Middle frontal gyrus (tissue), 1 donor: ENCODE results near the gene ELL.

Source experiments
- DNase-seq: peaks from one replicate; pipeline ENCODE4 v3.0.0-alpha.2; 2015; ENCODE audit warnings: low spot score; ENCODE audit errors: extremely low spot score

Gene ELL

DNA sequence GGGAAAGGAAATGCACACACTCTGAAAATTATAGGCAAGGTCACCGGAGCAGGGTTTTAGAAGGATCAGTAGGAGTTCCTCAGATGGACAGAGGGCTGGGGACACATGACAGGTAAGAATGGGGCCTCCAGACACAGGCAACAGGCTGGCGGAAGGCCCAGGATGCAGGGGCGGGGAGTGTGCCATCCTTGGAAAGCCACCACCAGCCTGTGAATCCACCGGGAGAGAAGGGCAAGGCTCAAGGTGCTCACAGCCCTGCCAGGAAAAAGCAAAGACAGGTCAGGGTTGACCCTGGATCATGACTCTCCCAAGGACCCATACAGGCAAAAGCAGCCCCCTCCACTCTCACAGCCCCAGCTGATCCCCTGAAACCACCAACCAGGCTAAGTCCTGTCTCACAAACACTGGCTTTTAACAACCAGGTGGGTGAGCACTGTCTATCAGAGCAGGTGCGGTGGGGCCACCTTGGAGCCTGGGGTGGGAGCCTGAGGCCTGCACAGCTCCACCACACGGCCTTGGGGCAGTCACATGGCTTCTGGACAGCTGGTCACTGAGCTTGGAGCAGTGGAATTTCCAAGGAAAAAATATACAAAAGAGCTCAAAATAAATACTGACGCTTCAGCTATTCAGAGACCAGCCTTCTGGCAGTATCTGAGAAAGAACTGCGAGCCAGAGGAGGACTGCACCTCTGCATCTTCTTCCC, 48.7 kb downstream of the ELL start:
- DNase-seq, result no peak

- DNase-seq, result no peak
These were observed 51.1 kb downstream of the ELL start for GRCh38 chr19:18470787-18471186.

GRCh38 chr19:18469069-18469846, 52.6 kb downstream of the ELL start:
- no peak for DNase-seq

GRCh38 chr19:18468517-18468916, 53.4 kb downstream of the ELL start:
- no peak for DNase-seq

DNA sequence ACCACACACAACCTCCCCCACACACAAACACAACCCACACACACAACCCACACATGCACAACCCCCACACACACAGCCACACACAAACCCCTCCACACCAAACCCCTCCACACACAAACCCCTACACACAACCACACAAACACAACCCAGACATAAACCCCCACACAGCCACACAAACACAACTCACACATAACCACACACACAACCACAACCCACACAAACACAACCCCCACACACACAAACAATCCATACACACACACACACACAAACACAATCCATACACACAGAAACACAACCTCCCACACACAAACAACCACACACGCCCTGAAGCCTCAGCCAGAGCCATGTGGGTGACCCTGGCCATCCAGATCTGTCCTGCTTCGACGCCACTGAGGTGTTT, 53.9 kb downstream of the ELL start:
- no peak for DNase-seq

DNA sequence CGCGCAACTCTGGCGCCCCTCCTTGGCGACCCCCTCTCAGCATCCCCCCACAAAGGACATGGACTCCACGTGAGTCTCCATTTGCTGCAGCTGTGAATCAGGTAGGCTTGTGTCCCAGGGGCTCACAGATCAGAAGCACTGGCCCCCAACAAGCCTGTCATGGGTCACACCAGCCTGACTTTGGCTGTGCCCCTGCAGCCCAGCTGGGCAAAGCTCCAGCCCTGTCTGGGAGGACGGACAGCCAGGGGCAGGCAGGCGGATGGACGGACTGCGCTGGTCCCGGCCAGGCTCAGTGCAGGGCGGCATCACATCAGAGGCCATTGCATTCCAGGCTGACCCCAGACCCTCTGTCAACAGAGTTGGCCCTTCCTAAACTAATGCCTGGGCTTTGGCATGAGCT, 55.5 kb downstream of the ELL start:
- DNase-seq, result no peak

GRCh38 chr19:18465964-18466339, 55.9 kb downstream of the ELL start:
- no peak for DNase-seq

DNA sequence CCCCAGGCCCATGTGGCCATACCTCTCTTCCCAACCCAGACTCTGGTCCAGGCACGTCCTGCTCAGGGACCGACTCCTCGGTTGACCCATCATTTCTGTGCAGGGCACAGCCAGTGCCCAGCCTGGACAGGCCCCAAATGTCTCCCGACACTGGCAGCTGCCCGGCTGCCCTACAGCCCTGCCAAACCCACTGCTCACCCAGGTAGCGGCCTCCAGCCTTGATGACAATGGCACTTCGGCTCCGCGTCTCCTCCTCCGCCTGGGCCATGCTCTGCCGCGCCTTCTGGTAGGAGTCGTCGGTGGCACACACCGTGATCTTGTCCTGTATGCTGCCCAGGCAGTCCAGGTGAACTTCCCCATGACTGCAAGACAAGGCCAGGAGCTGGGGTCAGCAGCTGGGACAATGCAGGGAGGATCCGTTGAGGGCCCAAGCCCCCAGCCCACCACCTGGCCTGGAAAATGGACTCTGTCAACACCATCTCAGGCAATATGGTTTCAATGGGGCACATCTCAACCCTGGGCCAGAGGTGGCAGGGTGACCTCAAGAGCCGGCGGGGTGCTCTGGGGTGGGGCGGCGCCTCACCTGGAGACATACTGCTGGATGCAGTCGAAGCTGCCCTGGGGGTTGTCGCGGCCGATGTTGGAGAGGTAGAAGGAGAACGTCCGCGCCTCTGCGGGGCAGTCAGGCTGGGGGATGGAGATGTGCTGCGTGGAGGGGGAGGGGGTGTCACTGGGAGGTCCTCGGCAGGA, 56.5 kb downstream of the ELL start:
- no peak for DNase-seq

- peak; percentile 76 for DNase-seq
These were observed 57.2 kb downstream of the ELL start for GRCh38 chr19:18464646-18465045.

- no peak for DNase-seq
These were observed 60.4 kb downstream of the ELL start for GRCh38 chr19:18461471-18461870.

- DNase-seq, result no peak
These were observed 61.0 kb downstream of the ELL start for GRCh38 chr19:18460900-18461299.

DNA sequence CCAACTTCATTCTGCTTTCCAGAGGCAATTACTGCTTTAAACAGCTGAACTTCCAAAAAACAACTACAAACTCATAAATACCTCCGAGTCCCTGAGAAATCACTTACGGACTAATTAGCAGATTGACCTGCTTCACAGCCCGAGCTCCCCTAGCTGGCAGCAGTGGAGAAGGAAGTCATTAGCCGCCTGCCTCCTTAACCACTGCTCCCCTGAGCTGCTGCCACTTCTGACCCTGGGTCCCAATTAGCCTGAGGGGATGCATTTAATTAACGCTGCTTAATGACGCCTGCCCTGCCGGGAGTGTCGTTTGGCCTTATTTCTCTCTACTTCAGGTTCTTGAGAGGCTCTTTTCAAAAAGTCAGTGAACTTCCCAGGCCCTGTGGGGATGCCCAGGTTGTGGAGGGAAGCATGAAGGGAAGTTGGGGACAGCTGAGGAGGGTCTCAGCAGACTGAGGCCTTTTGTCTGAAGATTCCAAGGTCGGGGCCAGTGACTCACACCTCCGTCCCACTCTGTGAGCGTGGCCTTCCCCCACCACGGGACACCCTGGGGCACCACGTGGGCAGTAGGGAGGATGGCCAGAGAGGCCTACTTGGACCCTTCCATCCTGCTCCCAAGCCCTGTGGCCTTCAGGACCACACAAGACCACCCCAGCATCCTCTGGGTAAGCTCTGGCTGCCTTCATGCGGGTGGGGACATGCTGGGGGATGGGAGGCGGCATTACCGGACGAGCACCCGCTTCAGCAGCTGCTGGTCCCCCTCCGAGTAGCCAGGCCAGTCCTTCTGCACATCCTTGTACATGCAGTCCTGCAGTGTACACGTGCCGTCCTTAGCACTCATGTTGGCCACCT, 64.2 kb downstream of the ELL start:
- DNase-seq, result no peak

- DNase-seq, result no peak
These were observed 64.9 kb downstream of the ELL start for GRCh38 chr19:18456974-18457373.

DNA sequence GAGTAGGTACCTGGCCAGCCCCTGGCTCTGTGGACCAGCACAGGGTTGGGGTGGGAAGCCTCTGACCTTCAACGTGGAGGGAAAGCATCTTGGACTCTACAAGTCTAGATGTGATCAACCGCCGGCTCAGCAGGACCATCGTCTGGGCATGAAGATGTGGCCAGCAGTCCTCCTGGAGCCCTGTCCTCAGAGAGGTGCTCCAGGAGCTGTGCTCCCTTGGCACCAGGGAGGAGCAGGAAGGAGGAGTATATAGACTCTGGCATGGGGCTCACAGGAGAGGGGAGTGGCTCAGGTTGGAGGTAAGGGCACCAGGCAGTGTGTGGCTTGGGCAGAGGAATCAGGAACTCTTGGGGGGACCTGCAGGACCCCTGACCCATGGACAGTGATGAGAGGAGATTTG, 65.6 kb downstream of the ELL start:
- DNase-seq, result no peak

DNA sequence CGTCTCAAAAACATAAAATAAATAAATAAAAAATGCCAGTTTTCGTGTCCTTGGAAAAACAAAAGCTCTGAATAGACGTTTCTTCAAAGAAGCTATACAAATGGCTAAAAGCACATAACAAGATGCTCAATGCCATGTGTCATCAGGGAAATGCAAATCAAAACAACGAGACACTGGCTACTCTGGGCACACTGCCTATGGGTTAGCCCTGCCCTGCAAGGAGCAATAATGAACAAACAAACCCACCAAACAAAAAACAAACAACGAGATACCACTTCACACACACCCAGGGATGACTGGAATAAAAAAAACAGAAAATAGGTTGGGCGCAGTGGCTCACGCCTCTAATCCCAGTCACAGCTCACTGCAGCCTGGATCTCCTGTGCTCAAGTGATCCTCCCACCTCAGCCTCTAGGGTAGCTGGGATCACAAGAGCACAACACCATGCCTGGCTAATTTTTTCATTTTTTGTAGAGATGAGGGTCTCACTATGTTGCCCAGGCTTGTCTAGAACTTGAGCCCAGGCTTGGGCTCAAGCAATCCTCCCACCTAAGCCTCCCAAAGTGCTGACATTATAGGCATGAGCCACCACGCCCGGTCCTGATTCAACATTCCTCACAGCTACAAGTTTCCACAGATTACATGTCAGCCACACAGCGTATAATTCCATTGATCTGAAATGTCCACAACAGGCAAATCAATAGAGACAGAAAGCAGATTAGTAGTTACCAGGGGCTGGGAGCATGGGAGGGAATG, 68.4 kb downstream of the ELL start:
- DNase-seq, result no peak

DNA sequence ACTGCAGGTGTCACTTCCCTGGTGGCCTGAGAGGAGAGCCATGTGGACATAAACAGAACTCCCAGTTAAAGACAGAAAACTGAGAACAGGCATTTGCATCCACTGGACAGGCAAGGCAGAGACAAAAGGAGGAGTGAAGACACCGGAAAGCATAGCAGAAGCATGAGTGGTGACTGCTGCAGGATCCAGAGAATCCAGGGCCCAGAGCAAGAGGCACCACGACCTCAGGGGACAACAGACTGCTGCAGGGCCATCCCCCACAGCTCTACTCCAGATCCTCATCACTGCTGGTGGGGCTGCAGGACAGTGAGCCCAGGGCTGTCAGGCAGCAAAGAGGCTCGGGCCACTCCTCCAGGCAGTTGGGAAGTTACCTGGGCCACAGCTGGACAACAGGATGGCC, 69.5 kb downstream of the ELL start:
- no peak for DNase-seq

- DNase-seq, result peak; percentile 49
These were observed 70.7 kb downstream of the ELL start for GRCh38 chr19:18450931-18451836.

GRCh38 chr19:18450021-18450930, 71.6 kb downstream of the ELL start:
- no peak for DNase-seq

DNA sequence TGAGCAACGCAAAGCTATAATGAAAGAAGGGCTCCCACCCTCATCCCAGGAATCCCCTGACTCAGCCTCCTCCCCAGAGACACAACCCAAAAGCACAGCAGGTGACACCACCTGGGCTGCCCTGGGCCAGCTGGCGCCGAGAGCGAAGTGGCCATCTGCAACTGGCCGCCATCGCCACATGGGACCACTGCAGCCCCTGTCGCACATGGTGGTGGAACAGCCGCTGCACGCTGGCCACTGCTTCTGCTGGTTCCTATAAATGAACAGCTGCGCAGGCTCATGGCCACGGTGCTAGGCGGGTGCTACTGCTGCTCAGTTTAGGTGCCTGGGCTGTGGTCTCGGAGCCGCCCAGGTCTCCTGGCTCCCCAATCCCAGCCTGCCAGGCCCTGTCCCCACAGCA, 72.3 kb downstream of the ELL start:
- no peak for DNase-seq
